Thyroid gland (tissue), 4 donors: ENCODE data around the gene CLDN4.

ENCODE experiments used
- CTCF ChIP-seq, 6 experiments: fragments of 200-600 bp in 3 of 6; fragments of 450-650 bp in 3 of 6; sonication (generic) in 3 of 6; IDR thresholded peaks; one replicate each; pipeline ENCODE4 v1.5.1; 2016 to 2019; ENCODE audit warnings: antibody characterized with exemption in 6 of 6, mild to moderate bottlenecking in 2 of 6, inconsistent platforms in 1 of 6, moderate library complexity in 1 of 6
- POLR2A ChIP-seq, 2 donors: fragments of 450-650 bp; IDR thresholded peaks; one replicate each; pipeline ENCODE4 v1.6.1; 2017; ENCODE audit warnings: antibody characterized with exemption in 2 of 2, mild to moderate bottlenecking in 2 of 2, moderate library complexity in 1 of 2

- TF ChIP-seq CTCF (IDR thresholded peaks at IDR 0.05) (no peak), POLR2A (IDR thresholded peaks at IDR 0.05) (no peak)
Measured at GRCh38 chr7:73810998-73811360, 19.8 kb upstream of the CLDN4 start.
